Measurements from ENCODE around the gene ANO7.

The ANO7 gene

GRCh38 chr2:241158546-241158900 is 30.0 kb upstream of the ANO7 start:
- DNase-seq (ENCODE audit: low read depth in 2 of 2) = no peak

DNA sequence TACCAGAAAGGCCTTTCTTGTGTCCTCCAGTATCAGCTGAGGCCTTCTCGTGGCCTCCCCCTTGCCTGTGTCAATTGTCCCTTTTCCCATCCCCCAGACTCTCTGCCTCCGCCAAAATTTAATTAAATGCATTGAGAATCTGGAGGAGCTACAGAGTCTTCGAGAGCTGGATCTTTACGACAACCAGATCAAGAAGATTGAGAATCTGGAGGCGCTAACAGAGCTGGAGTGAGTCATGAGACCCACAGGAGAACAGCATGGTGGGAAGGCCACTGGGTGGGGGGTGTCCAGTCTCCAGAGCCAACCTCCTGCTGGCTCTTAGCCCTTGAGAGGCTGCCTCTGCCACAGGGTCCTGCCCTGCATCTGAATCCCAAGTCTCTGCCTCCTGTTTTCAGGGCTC is 29.4 kb upstream of the ANO7 start:
- DNase-seq (ENCODE audit: low read depth in 2 of 2) = no peak

GRCh38 chr2:241160318-241160717 is 28.2 kb upstream of the ANO7 start:
- no peak for DNase-seq (ENCODE audit: low read depth in 2 of 2)

DNA sequence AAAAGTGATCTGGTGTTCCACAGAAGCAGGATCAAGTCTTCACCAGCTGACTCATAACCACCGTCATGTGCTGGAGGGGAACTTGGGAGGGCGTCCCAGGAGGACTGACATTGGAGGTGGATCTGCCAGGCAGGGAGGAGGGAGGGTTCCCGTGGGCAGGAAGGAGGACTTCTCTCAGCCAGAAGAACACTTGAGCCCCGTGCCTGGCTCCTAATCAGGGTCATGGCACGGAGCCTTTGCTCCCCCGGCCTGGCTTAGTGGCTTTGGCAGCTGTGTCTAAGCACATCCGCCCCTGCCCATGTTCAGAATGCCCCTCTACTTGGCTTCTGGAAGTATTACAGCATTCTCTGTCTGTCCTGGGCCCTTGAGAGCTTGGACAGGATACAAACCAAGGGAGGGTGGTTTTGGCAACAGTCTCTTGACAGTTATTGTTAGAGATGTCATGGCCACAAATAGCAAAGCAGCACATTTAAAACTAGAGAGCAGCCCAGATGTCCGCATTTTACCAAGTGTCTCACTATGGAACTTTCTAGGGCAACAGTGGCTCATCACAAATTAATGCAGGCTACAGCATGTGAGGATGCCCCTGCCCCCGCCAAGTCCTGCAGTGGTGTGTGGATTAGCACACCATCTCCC is 26.7 kb upstream of the ANO7 start:
- DNase-seq (ENCODE audit: low read depth in 2 of 2) = no peak

- DNase-seq (ENCODE audit: low read depth in 2 of 2) = no peak
Observed at GRCh38 chr2:241163601-241164118, 24.8 kb upstream of the ANO7 start.

GRCh38 chr2:241168366-241168765 is 20.1 kb upstream of the ANO7 start:
- no peak for DNase-seq (ENCODE audit: low read depth in 2 of 2)

GRCh38 chr2:241173557-241173956 is 14.9 kb upstream of the ANO7 start:
- DNase-seq (ENCODE audit: low read depth in 2 of 2) = no peak

DNA sequence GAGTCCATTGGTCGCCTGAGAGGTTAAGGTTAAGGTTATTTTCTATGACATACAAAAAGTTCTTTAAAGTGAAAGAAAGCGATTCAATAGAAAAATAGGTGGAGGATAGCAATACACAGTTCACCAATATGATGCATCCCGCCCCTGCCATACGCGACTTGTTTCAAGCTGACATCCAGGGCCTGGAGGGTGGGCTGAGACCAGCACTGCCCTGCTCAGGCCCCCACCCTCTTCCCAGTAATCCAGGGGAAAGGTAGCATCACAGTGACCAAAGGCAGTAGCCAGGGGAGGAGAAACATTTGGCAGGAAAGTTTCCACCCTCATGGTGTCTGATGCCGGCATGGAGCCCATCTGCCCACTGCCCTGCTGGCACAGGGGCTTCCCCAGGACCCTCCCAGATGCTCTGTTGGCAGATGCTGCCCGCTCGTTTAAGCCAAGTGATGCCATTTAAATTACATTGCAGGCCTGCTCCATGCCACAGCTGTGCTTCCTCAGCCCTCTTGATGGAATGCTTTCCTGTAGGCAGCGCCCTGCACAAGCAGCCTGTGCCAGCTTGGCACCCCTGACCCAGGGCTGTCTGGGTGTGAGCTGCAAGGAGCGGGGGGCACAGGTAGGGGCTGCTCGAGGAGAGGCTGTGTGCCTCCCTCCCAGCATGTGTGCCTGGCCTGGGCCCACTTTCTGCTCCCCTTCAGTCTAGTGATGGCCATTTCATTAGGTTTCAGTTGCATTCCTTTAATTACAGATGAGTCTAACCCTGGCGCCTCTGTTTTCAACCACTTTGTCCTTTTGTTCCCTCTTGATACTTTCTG is 10.7 kb upstream of the ANO7 start:
- DNase-seq (ENCODE audit: low read depth in 2 of 2) = no peak

DNA sequence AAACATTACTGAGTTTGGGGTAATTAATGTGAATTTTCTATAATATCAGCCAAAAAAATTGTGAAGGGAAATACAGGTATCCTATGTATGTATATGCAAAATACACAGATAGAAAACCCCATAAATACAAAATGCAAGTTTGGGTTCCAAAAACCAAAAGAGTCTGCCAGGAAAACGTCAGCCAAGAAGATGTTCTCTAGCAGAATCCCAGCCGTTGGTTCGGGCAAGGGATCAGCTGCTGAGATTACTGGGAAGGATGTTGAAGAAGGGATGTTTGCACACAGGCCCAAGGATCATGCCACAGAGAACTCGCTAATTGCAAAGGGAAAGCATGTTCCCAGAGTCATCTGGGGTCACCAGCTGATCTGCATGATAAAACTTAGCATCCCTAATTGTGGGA is 9.5 kb upstream of the ANO7 start:
- DNase-seq (ENCODE audit: low read depth in 2 of 2) = no peak

DNA sequence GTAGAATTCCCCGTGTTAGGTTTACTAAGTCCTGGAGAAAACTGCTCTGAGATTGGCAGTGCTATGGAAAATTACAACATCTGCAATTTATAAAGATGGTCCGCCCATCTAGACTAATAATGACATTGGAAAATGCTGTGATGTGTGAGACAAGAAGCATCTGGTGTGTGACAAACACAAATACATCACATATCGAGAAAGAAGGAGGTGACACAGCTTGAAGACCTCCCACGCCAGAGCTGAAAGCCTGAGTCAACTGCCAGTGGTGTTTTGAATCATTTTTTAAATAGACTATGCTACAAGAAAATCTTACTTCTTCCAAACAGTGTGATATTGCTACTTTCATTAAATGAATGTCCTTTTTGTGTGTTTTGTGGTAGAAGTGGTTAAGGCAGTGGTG is 8.6 kb upstream of the ANO7 start:
- DNase-seq (ENCODE audit: low read depth in 2 of 2) = no peak

GRCh38 chr2:241180495-241180894 is 8.0 kb upstream of the ANO7 start:
- no peak for DNase-seq (ENCODE audit: low read depth in 2 of 2)

DNA sequence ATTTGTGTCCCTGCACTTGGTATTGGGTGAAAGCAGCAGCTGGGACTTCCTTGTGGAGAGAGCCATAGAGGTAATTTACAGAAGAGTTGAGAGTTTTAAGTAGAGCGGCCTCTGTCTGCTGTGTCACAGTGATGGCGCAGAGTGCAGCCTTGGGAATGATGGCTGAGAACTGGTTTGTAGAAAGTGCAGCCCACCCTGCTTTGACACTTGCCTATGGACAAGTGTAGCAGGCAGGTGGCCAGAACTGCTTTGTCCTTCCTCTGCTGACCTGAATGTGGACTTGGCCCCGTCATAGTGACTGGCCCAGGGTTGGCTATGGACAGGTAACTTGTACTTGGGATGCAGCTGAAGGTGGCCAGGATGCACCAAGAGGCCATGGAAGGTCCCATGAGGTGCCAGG is 6.4 kb upstream of the ANO7 start:
- no peak for DNase-seq (ENCODE audit: low read depth in 2 of 2)

DNA sequence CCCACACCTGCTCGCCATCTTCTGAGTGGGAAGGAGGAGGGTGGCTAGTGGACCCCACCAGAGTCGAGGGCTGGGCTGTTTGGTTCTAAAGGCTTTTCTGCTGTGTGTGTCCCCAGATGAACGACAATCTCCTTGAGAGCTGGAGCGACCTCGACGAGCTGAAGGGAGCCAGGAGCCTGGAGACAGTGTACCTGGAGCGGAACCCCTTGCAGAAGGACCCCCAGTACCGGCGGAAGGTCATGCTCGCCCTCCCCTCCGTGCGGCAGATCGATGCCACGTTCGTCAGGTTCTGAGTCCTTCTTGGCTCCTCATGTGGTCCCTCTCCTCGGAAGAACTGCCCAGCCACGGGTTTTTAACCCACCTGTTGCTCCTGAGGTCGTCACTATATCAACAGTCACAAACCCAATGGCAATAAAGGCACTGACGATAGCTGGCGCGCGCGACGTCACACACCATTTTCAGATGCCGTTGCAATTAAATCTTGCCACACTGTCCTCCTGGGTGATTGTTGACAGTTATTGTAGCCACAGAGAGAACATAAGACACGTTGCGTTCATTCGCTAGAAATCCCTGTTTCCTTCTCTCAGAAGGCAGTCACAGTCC is 5.8 kb upstream of the ANO7 start:
- DNase-seq (ENCODE audit: low read depth in 2 of 2) = no peak

DNA sequence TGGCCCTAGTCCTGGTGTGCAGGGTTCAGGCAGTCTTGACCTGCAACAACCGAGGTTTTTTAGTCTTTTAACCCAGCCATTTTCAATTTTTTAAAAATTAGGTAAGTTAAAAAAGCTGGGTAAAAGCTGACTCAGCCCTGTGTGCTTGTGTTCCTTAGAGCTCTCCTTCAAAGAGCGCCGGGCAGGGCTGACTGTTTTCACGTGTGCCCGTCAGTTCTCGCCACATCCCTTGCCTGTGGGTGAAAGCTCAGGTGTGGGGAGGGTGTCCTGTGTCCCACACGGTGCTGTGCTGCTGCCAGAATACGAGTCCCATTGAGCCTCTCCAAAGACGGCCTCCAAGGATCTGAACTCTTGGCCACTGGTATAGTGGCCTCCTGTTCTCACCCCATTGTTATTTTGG is 5.3 kb upstream of the ANO7 start:
- no peak for DNase-seq (ENCODE audit: low read depth in 2 of 2)

GRCh38 chr2:241184901-241185300 is 3.6 kb upstream of the ANO7 start:
- DNase-seq (ENCODE audit: low read depth in 2 of 2) = no peak

DNA sequence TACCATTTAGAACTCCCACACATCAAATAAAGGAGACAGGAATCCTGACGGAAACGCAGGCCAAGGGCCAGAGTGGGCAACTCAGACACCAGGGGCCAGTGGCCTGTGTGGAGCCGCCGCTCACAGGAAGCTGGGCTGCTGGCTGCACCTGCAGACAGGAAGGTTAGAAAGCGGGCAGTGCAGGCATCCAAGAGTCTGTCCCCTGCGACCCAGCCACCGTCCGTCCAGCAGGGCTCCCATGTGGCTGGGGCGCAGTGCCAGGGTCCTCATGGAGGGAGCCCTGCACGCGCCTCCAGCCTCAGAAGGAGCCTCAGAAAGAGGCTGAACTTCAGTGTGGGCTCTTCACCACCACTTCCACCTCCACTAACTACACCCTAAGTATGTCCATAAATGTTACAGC is 2.5 kb upstream of the ANO7 start:
- no peak for DNase-seq (ENCODE audit: low read depth in 2 of 2)

DNA sequence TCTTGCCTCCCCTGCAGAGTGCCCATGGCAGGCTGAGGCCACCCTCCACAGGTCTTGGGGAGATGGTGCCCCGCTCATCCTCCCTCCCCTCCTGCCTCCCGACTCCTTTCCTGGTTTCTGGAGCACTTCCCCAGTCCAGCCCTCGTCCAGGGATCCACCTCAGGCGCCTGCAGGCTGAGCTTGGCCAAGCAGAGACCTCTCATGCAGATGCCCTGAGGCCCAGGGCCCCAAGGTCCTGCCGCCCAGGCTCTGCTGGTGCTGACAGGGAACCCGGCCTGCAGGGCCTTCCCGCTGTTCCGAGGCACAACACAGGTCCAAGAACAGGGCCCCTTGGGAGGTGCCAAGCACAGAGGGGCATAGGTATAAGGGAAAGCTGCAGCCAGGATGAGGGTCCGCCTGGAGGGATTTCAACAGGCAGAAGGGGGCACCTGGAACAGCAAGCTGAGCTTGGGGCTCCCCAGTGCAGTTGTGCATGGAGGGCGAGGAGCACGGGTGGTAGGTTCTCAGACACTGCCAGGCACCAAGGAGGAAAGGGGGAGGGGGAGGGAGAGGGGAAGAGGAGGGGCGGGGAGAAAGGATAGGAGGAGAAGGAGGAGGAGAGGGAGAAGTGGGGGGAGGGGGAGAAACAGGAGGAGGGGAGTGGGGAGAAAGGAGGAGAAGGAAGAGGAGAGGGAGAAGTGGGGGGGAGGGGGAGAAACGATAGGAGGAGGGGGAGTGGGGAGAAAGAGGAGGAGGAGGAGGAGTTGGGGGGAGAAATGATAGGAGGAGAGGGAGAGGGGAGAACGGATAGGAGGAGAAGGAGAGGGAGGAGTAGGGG is 1.2 kb upstream of the ANO7 start:
- DNase-seq (ENCODE audit: low read depth in 2 of 2) = no peak

- no peak for DNase-seq (ENCODE audit: low read depth in 2 of 2)
Observed at GRCh38 chr2:241187918-241188234, 601 bp upstream of the ANO7 start.

GRCh38 chr2:241189093-241189855 is 797 bp downstream of the ANO7 start:
- DNase-seq (ENCODE audit: low read depth in 2 of 2) = no peak

DNA sequence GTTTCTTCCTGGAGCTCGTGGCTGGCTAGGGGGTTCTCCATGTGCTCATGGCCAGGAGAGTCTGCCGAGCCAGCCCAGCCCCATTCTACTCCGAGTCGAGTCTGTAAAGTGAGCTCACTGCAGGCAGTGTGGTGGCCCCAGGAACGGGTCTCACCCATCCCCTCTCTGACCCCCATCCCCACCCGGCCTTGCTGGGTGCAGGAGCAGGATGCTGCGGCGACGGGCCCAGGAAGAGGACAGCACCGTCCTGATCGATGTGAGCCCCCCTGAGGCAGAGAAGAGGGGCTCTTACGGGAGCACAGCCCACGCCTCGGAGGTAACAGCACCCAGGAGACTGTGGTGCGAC is 1.4 kb downstream of the ANO7 start:
- DNase-seq (ENCODE audit: low read depth in 2 of 2) = no peak

- no peak for DNase-seq (ENCODE audit: low read depth in 2 of 2)
Observed at GRCh38 chr2:241190291-241190981, 2.0 kb downstream of the ANO7 start.
